Ectodermal cell (in vitro differentiated cells): ENCODE data around the gene PYGB.

ENCODE experiments used
- H3K27ac ChIP-seq: 2 replicates; pipeline ENCODE4 v1.7.0; 2013; ENCODE audit warnings: mild to moderate bottlenecking, low read depth, low read length; ENCODE audit not compliant: insufficient read depth, poor library complexity, severe bottlenecking
- H3K27me3 ChIP-seq: 2 replicates; pipeline ENCODE4 v1.7.0; 2013; ENCODE audit warnings: mild to moderate bottlenecking, low read length; ENCODE audit not compliant: insufficient read depth, control insufficient read depth, poor library complexity, severe bottlenecking
- H3K36me3 ChIP-seq: one replicate; pipeline ENCODE4 v1.7.0; 2013; ENCODE audit warnings: low read length; ENCODE audit not compliant: control insufficient read depth, insufficient read depth
- H3K4me1 ChIP-seq: one replicate; pipeline ENCODE4 v1.7.0; 2013; ENCODE audit warnings: low read length; ENCODE audit not compliant: control insufficient read depth, insufficient read depth
- H3K4me3 ChIP-seq: 2 replicates; pipeline ENCODE4 v1.7.0; 2013; ENCODE audit warnings: low read depth, low read length, control low read depth; ENCODE audit not compliant: insufficient read depth
- H3K9me3 ChIP-seq: 2 replicates; pipeline ENCODE4 v1.7.0; 2013; ENCODE audit warnings: mild to moderate bottlenecking, low read length, moderate library complexity; ENCODE audit not compliant: control insufficient read depth
- WGBS, 2 experiments: methylation state at CpG; one replicate each; pipeline ENCODE4 v1.1.7; 2013; ENCODE audit warnings: missing lambda C conversion rate in 2 of 2; 5-methylcytosine and 5-hydroxymethylcytosine counted together

Gene PYGB

GRCh38 chr20:25272223-25273000 lies 24.5 kb downstream of the PYGB start:
- Histone ChIP-seq H3K9me3 (no peaks in the 10 kb centered on the region), H3K27me3 (no peaks in the 10 kb centered on the region), H3K27ac (no peak overlapping the region), H3K4me1 (no peaks in the 10 kb centered on the region), H3K4me3 (no peak overlapping the region), H3K36me3 (peaks cover 4% of the 10 kb centered on the region)
- 94 to 97% methylated on average over 19 of the region's 19 CpGs for WGBS, 2 experiments

GRCh38 chr20:25273046-25273445 lies 25.2 kb downstream of the PYGB start:
- no peaks in the 10 kb centered on the region for H3K9me3 ChIP-seq
- H3K4me1 ChIP-seq, result no peaks in the 10 kb centered on the region
- H3K36me3 ChIP-seq, result peaks cover 4% of the 10 kb centered on the region
- no peak overlapping the region for H3K27ac ChIP-seq
- no peak overlapping the region for H3K4me3 ChIP-seq
- whole genome bisulfite sequencing, 2 experiments, result 95% methylated on average over 10 of the region's 10 CpGs
- no peaks in the 10 kb centered on the region for H3K27me3 ChIP-seq

- no peak overlapping the region for H3K27ac ChIP-seq
- no peaks in the 10 kb centered on the region for H3K4me1 ChIP-seq
- H3K9me3 ChIP-seq, result no peaks in the 10 kb centered on the region
- peaks cover 4% of the 10 kb centered on the region for H3K36me3 ChIP-seq
- H3K27me3 ChIP-seq, result no peaks in the 10 kb centered on the region
- H3K4me3 ChIP-seq, result no peak overlapping the region
- 94% methylated on average over 19 to 20 of the region's 20 CpGs for WGBS, 2 experiments
Measured at GRCh38 chr20:25273541-25274358, 25.9 kb downstream of the PYGB start.

GRCh38 chr20:25274481-25274880 lies 26.6 kb downstream of the PYGB start:
- Histone ChIP-seq H3K4me1 (no peaks in the 10 kb centered on the region), H3K36me3 (peaks cover 5% of the 10 kb centered on the region), H3K27me3 (no peaks in the 10 kb centered on the region), H3K9me3 (no peaks in the 10 kb centered on the region), H3K27ac (no peak overlapping the region), H3K4me3 (no peak overlapping the region)
- WGBS, 2 experiments, result 96 to 97% methylated on average over 20 of the region's 20 CpGs

GRCh38 chr20:25274891-25275812 lies 27.3 kb downstream of the PYGB start:
- peaks cover 9% of the 10 kb centered on the region for H3K36me3 ChIP-seq
- H3K27me3 ChIP-seq, result no peaks in the 10 kb centered on the region
- H3K9me3 ChIP-seq, result no peaks in the 10 kb centered on the region
- 93 to 94% methylated on average over 32 of the region's 32 CpGs for WGBS, 2 experiments
- H3K27ac ChIP-seq, result no peak overlapping the region
- no peaks in the 10 kb centered on the region for H3K4me1 ChIP-seq
- no peak overlapping the region for H3K4me3 ChIP-seq

GRCh38 chr20:25275813-25276532 lies 28.1 kb downstream of the PYGB start:
- 95 to 97% methylated on average over 20 of the region's 20 CpGs for whole genome bisulfite sequencing, 2 experiments
- peaks cover 13% of the 10 kb centered on the region for H3K36me3 ChIP-seq

GRCh38 chr20:25276533-25277050 lies 28.7 kb downstream of the PYGB start:
- H3K27ac ChIP-seq, result no peak overlapping the region
- peaks cover 19% of the 10 kb centered on the region for H3K36me3 ChIP-seq
- WGBS, 2 experiments, result 93% methylated on average over 24 of the region's 24 CpGs
- no peak overlapping the region for H3K4me3 ChIP-seq
- H3K9me3 ChIP-seq, result no peaks in the 10 kb centered on the region
- no peaks in the 10 kb centered on the region for H3K27me3 ChIP-seq
- no peaks in the 10 kb centered on the region for H3K4me1 ChIP-seq

More at GRCh38 chr20:25275813-25276532, 28.1 kb downstream of the PYGB start:
- H3K9me3 ChIP-seq, result no peaks in the 10 kb centered on the region
- no peak overlapping the region for H3K27ac ChIP-seq
- no peaks in the 10 kb centered on the region for H3K27me3 ChIP-seq
- H3K4me1 ChIP-seq, result no peaks in the 10 kb centered on the region
- no peak overlapping the region for H3K4me3 ChIP-seq

GRCh38 chr20:25277051-25277801 lies 29.3 kb downstream of the PYGB start:
- H3K4me3 ChIP-seq, result no peak overlapping the region
- WGBS, 2 experiments, result 94 to 95% methylated on average over 24 of the region's 24 CpGs
- no peaks in the 10 kb centered on the region for H3K9me3 ChIP-seq
- H3K27ac ChIP-seq, result no peak overlapping the region
- H3K4me1 ChIP-seq, result no peaks in the 10 kb centered on the region
- H3K36me3 ChIP-seq, result peaks cover 20% of the 10 kb centered on the region
- no peaks in the 10 kb centered on the region for H3K27me3 ChIP-seq
